Cardiac septum (tissue), 1 donor: ENCODE results near the gene CLP1. TPM values are rescaled to one million over a fixed set of nuclear protein-coding genes. Genes with fewer than 3 reads are reported as not detected.
A peak's percentile ranks its signal among the peaks of the same experiment; 100 is the strongest.

ENCODE experiments used
- DNase-seq: peaks from one replicate; pipeline ENCODE4 v3.0.0-alpha.2; 2020; ENCODE audit warnings: low spot score
- intact Hi-C: fragments of 100-400 bp; cut with DNase I; formaldehyde crosslinking; loops from one replicate; pipeline ENCODE4 v1.14.0; 2022
- long read RNA-seq: library from polyadenylated mRNA; unstranded; transcript quantifications from one replicate; pipeline ENCODE4 v2.0.0, GENCODE V29; 2021
- total RNA-seq: library from RNA; stranded (reverse); fragmentation: NEBNext Ultra II Directional; extraction: Animal tissue kit (Norgen Biotek cat#: 25700); gene quantifications from one replicate; pipeline ENCODE4 v1.2.1, GENCODE V29; 2021
- donor health status: DM: no; HTN: no; CAD: no.

The CLP1 gene
- total RNA-seq = 5.8 TPM
- long read RNA-seq, transcript CLP1-205 (3 exons, 2,435 nt) = major isoform, 11 of 13 reads
- long read RNA-seq, partial matches to known transcripts = 2 of 13 reads
- long read RNA-seq, other reads (novel, unspliced or antisense) = 0 of 13 reads

DNA sequence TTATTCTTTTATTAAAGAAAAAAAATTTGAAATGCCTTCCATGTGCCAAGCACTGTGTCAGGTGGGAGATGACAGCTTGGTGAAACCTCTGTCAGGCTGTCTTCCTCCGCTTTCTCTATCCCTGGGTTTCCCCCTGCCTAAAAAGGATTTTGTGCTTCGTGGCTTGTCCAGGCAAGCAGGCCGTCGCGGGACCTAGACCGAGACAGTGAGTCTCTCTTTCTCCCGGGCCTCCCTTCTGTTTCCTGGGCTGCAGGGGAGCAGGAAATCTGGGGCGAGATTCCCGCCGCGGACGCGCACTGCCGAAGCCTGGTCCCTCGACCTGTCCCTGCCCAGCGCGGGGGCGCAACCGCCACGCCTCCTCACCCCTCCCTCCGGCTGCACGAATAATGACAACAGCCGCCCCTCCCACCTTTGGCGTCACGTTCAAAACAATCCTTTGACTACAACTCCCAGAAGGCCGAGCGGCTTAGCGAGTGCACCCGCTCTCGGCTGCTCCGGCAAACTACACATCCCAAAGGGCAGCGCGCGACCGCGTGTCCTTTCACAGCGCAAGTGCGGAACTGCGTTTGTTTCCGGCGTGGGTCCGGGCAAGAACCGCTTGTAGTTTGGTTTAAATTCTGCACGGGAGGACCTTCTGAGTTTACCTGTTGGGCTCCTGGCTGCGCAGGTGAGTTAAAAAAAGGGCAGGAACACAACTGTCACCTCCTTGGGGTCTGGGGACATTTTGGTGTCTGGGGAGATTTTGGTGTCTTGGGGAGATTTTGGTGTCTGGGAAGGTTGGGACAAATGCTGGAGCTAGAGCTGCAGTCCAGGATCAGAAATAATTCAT is at the start of gene CLP1:
TSS of gene CLP1 (plus strand) at position 569 of the 829 bp plus-strand sequence. CDS start 1,715 bp downstream, outside the sequence.
- DNase-seq = peak; percentile 100
- intact Hi-C loops = loop anchor here (2.0 kb wide), 1 partner anchor 921 kb away; the partner anchor contains the start of gene ZFP91

GRCh38 chr11:57610170-57610569 is 47.4 kb upstream of the CLP1 start:
- no peak for DNase-seq
- intact Hi-C loops = no loop called here

GRCh38 chr11:57614234-57614772 is 43.3 kb upstream of the CLP1 start:
- intact Hi-C loops = no loop called here
- peak; percentile 63 for DNase-seq

- intact Hi-C loops = no loop called here
- peak; percentile 9 for DNase-seq
Measured at GRCh38 chr11:57615308-57615707, 42.3 kb upstream of the CLP1 start.

- peak; percentile 2 for DNase-seq
- intact Hi-C loops = no loop called here
Measured at GRCh38 chr11:57616595-57616994, 41.0 kb upstream of the CLP1 start.

DNA sequence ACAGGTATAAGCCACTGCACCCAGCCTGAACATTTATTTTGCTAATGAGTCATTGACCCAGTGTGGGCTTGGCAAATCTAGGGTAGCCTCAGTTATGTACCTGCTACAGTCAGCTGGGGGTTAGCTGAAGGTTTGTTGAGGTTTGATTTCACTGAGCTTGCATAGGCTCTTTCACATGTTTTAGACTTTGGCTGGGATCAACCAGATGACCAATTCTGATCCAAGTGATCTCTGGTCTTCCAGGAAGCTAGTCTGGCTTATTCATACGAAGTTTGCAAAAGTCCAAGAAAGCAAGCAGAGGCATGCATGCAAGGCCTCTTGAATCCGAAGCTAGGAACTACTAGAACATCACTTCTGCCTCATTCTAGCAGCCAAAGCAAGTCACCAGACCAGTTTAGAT is 39.1 kb upstream of the CLP1 start:
- no peak for DNase-seq

GRCh38 chr11:57619331-57619730 is 38.2 kb upstream of the CLP1 start:
- intact Hi-C loops = no loop called here
- peak; percentile 6 for DNase-seq

More for the DNA sequence above, 39.1 kb upstream of the CLP1 start:
- intact Hi-C loops = no loop called here

DNA sequence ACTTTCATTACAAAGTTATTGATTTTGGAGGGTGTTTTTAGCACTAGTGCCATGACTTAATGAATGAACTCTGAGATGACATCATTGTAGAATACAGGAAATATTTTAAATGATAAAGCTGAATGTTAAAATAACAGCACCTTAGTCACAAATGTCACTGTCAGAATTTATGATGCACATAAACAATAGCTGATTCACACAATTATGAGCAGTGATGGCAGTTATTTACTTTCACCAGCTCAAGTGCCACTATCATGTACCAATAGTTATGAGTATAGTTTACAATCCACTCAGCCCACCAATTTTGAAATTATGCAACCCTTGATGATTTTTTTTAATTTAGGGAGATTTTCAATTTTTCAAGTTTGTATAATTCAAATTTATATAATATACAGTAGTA is 37.1 kb upstream of the CLP1 start:
- intact Hi-C loops = no loop called here
- no peak for DNase-seq

- peak; percentile 9 for DNase-seq
- intact Hi-C loops = no loop called here
Measured at GRCh38 chr11:57622263-57622662, 35.3 kb upstream of the CLP1 start.

GRCh38 chr11:57624864-57625263 is 32.7 kb upstream of the CLP1 start:
- intact Hi-C loops = no loop called here

DNA sequence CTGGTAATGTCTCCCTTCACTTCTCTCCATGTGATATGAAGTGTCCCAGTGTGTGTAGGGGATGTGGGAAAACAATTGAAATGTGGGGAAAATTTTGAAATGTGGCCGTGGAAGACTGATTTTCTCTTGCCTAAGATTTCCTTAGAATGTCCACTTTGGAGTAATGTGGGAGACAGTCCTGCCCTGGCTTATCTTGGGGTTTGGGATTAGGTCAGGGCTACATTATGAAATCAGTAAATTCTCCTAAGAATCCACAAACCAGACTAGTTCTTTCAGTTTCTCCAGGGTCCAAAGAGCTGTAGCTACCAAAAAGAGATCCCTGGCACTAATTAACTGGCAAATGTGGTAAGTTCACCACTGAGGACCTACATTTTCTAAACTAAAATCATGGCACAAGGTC is 30.7 kb upstream of the CLP1 start:
- no peak for DNase-seq
- intact Hi-C loops = no loop called here

More at GRCh38 chr11:57624864-57625263, 32.7 kb upstream of the CLP1 start:
- no peak for DNase-seq

DNA sequence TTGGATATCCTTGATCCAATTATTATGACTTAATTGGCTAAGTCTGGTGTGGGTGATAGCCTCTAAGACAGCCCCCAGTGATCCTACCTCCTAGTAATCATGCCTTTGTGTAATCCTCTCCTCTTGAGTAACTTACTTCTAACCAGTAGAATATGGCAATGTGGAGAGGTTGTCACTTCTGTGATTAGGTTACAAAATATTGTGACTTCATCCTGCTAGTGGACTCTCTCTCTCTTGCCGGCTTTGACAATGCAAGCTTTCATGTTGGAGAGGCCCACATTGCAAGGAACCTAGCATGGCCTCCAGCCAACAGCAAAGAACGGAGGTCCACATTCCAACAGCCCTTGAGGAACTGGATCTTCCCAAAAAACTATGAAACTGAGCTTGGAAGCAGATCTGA is 27.4 kb upstream of the CLP1 start:
- intact Hi-C loops = no loop called here
- DNase-seq = no peak

DNA sequence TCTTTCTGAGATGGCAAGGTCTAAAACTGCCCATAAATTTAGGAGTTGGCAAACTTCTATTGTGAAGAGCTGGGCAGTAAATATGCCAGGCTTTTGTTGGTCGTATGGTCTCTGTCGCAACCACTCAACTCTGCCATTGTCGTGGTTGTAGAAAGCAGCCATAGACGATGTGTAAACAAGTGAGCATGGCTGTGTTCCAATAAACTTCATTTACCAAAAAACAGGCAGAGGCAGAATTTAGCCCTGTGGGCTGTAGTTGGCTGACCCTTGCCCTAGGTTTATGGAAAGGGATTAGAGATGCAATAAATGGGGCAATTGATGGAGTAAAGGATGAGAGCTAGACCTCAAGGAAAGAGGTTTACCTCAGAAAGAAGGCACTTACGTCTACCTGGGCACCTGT is 25.4 kb upstream of the CLP1 start:
- intact Hi-C loops = no loop called here
- peak; percentile 58 for DNase-seq

DNA sequence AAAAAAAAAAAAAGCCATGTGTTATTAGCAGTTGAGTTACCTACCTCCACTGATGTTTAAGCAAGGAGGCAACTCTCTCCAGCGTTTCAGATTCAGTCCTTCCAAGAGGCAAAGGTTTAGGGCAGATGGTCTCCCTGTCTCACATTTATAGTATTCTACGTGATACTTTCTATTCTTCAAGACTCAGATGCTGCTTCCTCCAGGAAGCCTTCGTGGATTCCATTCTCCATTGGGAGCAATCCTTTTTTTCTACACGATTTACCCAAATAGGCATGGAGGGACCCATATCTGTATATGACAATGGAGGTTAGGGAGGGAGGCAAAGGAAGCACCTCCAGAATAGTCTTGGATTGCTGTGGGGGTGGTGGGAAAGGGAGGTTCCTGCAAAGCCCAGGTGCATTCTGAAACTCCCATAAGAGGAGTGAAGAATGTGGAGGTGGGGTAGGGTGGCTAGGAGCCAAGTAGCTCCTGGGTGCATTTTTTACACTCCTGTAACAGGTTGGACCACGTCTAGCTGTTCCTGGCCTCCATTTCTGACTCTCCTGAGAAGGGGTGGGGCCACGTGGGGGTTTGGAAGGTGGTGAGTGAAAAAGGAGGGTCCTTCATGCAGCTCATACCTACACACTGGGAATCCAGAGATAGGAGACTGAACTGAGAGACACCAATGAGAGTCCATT is 24.0 kb upstream of the CLP1 start:
- DNase-seq = no peak
- intact Hi-C loops = no loop called here

- intact Hi-C loops = no loop called here
- no peak for DNase-seq
Measured at GRCh38 chr11:57634311-57634710, 23.3 kb upstream of the CLP1 start.

DNA sequence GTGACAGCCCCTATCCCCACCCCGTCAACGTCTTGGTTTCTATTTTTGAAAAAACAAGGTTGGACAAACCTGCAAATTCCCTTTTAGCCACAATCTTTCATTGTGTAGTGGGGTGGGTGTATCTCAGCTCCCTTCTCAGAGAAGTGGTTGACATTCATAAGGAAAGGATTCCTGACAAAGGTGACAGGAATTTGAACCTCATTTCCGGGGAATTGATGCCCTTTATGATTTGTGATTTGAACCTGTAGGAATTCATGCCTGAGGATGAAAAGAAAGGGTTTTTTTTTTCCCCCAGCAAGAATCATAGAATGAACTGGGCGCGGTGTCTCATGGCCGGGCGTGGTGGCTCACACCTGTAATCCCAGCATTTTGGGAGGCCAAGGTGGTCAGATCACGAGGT is 22.3 kb upstream of the CLP1 start:
- intact Hi-C loops = no loop called here
- DNase-seq = peak; percentile 19

DNA sequence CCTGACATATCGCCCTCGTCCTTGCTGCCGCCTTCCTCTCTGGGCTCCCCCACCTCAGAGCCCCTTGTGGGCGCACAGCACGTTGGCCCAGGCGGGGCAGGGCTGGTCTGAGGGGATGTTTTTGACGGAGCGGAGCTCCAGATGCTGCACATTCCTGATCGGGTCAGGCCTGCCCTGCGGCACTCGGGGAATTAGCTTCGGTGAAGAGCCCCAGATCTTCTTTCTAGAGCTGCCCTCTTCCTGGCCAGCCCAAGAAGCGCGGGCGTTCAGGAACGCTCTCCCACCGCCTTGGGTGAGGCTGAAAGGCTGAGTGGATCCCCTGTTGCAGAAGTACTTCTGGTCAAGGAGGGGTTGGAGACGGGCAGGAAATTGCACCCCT is 19.9 kb upstream of the CLP1 start:
- intact Hi-C loops = no loop called here
- DNase-seq = no peak

GRCh38 chr11:57638005-57638781 is 19.4 kb upstream of the CLP1 start:
- intact Hi-C loops = no loop called here
- DNase-seq = peak; percentile 76

GRCh38 chr11:57638811-57639320 is 18.7 kb upstream of the CLP1 start:
- peak; percentile 68 for DNase-seq
- intact Hi-C loops = no loop called here
